ENCODE results near the gene SUN1. TPM values are rescaled to one million over a fixed set of nuclear protein-coding genes. Genes with fewer than 3 reads are reported as not detected.

SUN1 gene
- total and polyA plus RNA-seq, 2 experiments from 2014 or later: 72.3 to 109 TPM

DNA sequence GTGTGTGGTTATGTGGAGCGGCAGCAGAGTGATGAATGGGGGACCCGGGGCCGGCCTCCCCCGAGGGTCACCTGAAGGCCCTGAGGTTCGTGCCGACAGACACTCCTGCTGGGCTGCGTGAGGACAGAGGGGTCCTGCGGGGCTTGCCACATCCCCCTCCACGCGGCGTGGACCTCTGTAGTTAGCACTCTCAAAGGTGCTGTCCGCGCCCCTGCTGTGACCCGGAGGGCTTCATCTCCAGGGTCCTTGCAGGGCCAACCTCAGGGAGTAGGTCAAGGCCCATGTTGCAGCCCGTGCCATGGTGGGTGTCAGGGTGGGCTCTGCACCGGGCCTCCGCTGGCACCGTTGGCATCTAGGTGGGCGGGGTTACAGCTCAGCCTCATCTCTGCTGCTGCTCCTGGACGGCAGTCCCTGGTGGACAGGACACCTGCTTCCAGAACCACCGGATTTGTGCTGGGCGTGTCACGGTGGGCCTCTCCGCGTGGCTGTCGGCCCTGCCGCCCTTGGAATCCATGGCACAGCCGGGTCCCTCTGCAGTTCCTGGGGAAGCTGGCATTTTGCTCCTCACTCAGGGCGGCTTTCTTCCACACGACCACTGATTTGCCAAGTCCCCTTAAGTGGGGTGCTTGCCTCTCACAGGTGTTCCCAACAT, 24.3 kb downstream of the SUN1 start:
- Histone ChIP-seq H2AFZ (no peak overlapping the region), H3K36me3 (replicated peaks; ENCODE audit: insufficient read depth, low read depth) (no peaks in the 10 kb centered on the region), H3K27me3 (no peaks in the 10 kb centered on the region), H3K9me2 (replicated peaks; ENCODE audit: insufficient read depth) (no peaks in the 10 kb centered on the region), H3K27ac (no peak overlapping the region), H3K4me3 (no peak overlapping the region), H3K9me3 (ENCODE audit: low read depth) (no peaks in the 10 kb centered on the region), H3K79me2 (no peaks in the 10 kb centered on the region), H3K4me2 (no peak overlapping the region), H3K4me1 (ENCODE audit: insufficient read depth) (peaks cover 6% of the 10 kb centered on the region), H4K20me1 (ENCODE audit: insufficient read depth, poor library complexity, severe bottlenecking) (no peaks in the 10 kb centered on the region)
- TF ChIP-seq EZH2 (IDR thresholded peaks at IDR 0.05; ENCODE audit: borderline replicate concordance) (no peak), EZH2phosphoT487 (IDR thresholded peaks at IDR 0.05; ENCODE audit: low read depth, severe bottlenecking, unreplicated experiment) (no peak)
- TF ChIP-seq, protein P1, sequence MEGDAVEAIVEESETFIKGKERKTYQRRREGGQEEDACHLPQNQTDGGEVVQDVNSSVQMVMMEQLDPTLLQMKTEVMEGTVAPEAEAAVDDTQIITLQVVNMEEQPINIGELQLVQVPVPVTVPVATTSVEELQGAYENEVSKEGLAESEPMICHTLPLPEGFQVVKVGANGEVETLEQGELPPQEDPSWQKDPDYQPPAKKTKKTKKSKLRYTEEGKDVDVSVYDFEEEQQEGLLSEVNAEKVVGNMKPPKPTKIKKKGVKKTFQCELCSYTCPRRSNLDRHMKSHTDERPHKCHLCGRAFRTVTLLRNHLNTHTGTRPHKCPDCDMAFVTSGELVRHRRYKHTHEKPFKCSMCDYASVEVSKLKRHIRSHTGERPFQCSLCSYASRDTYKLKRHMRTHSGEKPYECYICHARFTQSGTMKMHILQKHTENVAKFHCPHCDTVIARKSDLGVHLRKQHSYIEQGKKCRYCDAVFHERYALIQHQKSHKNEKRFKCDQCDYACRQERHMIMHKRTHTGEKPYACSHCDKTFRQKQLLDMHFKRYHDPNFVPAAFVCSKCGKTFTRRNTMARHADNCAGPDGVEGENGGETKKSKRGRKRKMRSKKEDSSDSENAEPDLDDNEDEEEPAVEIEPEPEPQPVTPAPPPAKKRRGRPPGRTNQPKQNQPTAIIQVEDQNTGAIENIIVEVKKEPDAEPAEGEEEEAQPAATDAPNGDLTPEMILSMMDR (IDR thresholded peaks at IDR 0.05; ENCODE audit: poor library complexity): no peak
- DNase-seq (ENCODE audit: low spot score): no peak
- WGBS (ENCODE audit: low lambda C conversion rate, missing lambda C conversion rate): 95% methylated on average over 30 of the region's 30 CpGs

DNA sequence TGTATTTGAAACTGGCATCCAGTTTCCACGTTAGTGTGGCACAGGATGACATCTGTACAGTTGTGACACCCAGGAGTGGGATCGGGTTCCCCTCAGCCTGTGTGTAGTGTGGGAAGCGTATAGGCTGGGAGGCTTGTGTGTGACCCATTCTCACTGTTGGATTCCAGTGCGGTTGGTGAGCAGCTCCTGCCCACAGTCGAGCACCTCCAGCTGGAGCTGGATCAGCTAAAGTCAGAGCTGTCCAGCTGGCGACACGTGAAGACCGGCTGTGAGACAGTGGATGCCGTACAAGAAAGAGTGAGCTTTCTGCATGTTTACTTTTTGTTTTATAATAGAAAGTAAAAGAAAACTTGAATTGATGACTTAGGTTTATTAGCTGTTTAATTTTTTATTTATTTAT, 25.4 kb downstream of the SUN1 start:
- Histone ChIP-seq H3K4me3 (no peak overlapping the region), H3K9me2 (replicated peaks; ENCODE audit: insufficient read depth) (no peaks in the 10 kb centered on the region), H3K27ac (no peak overlapping the region), H3K4me1 (ENCODE audit: insufficient read depth) (peaks cover 17% of the 10 kb centered on the region), H3K79me2 (no peaks in the 10 kb centered on the region), H3K36me3 (replicated peaks; ENCODE audit: insufficient read depth, low read depth) (no peaks in the 10 kb centered on the region), H3K27me3 (no peaks in the 10 kb centered on the region), H3K4me2 (no peak overlapping the region), H2AFZ (no peak overlapping the region), H3K9me3 (ENCODE audit: low read depth) (no peaks in the 10 kb centered on the region), H4K20me1 (ENCODE audit: insufficient read depth, poor library complexity, severe bottlenecking) (no peaks in the 10 kb centered on the region)
- DNase-seq (ENCODE audit: low spot score): no peak
- WGBS (ENCODE audit: low lambda C conversion rate, missing lambda C conversion rate): 94% methylated on average over 9 of the region's 9 CpGs
- TF ChIP-seq EZH2 (IDR thresholded peaks at IDR 0.05; ENCODE audit: borderline replicate concordance) (no peak), EZH2phosphoT487 (IDR thresholded peaks at IDR 0.05; ENCODE audit: low read depth, severe bottlenecking, unreplicated experiment) (no peak)
- TF ChIP-seq, protein P1 (IDR thresholded peaks at IDR 0.05; ENCODE audit: poor library complexity): no peak

DNA sequence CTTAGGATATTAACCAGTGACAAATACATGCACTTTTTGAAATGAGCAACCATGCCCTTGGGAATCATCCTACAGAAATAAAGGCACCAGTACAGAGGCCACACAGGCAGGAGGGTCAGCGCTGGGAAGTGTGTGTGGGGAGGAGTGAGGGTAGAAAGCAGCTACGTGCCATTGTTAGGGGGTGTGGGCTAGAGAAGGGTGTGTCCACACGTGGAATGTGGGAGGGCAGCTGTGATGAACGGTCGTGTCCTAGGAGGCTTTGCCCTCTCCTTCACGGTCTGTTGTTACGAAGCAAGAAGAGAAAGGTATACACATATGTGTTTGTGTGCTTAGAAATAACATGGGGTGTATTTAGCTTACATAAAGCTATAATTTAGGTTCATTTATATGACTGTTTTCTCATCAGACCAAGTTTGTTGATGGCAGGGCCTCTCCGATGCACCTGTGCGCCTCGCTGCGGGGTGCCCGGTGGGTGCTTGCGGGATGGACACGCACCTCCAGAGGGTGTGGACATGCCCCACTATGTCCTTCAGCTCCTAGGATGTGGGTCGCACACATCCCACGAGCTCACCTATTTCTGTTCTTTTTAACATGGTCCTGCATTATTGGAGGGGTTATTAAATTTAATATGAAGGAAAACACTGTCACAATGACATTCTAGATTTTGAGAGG, 27.2 kb downstream of the SUN1 start:
- 77% methylated on average over 16 of the region's 16 CpGs for WGBS (ENCODE audit: low lambda C conversion rate, missing lambda C conversion rate)
- no peak for TF ChIP-seq EZH2 (IDR thresholded peaks at IDR 0.05; ENCODE audit: borderline replicate concordance)
- TF ChIP-seq, protein P1 (IDR thresholded peaks at IDR 0.05; ENCODE audit: poor library complexity): no peak
- Histone ChIP-seq H3K9me3 (ENCODE audit: low read depth) (no peaks in the 10 kb centered on the region), H3K36me3 (replicated peaks; ENCODE audit: insufficient read depth, low read depth) (no peaks in the 10 kb centered on the region), H3K27ac (peak overlapping the region; percentile 55), H4K20me1 (ENCODE audit: insufficient read depth, poor library complexity, severe bottlenecking) (no peaks in the 10 kb centered on the region), H3K27me3 (no peaks in the 10 kb centered on the region), H3K4me2 (no peak overlapping the region), H3K4me1 (ENCODE audit: insufficient read depth) (peaks cover 17% of the 10 kb centered on the region), H3K9me2 (replicated peaks; ENCODE audit: insufficient read depth) (no peaks in the 10 kb centered on the region), H3K79me2 (no peaks in the 10 kb centered on the region), H3K4me3 (no peak overlapping the region), H2AFZ (no peak overlapping the region)
- DNase-seq (ENCODE audit: low spot score): no peak
